GM12874 (cell line): ENCODE measurements around the gene ZNF831.

Experiments used
- CTCF ChIP-seq: IDR thresholded peaks from 2 replicates; pipeline ENCODE4 v1.5.1; 2011; ENCODE audit warnings: low read depth, mild to moderate bottlenecking, control low read depth, low read length, moderate library complexity; ENCODE audit not compliant: insufficient read depth

Gene ZNF831

GRCh38 chr20:59170406-59171349 lies 7.1 kb downstream of the ZNF831 start:
- no peak for TF ChIP-seq CTCF

GRCh38 chr20:59171986-59172385 lies 8.4 kb downstream of the ZNF831 start:
- no peak for TF ChIP-seq CTCF

- TF ChIP-seq CTCF: no peak
Observed at GRCh38 chr20:59173938-59174491, 10.4 kb downstream of the ZNF831 start.

- no peak for TF ChIP-seq CTCF
Observed at GRCh38 chr20:59175002-59175401, 11.4 kb downstream of the ZNF831 start.

GRCh38 chr20:59175861-59176260 lies 12.2 kb downstream of the ZNF831 start:
- no peak for TF ChIP-seq CTCF

DNA sequence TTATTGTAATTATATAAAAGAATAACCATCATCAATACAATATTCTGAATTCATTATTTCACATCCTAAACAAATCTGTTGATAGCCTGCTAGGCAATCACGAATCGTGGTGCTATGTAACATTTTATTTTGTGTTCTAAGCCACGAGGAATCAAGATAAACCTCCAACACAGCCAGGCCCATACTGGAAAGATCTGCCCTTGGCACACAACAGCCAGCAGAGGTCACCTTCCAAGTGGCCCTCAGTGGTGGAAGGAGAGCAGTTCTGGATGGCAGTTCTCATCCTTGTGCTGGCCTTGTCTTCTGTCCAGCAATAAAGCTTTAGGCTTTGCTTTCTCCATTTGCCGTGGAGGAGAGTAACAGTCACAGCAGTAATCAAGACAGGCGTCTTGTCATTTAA lies 13.2 kb downstream of the ZNF831 start:
- TF ChIP-seq CTCF: no peak

DNA sequence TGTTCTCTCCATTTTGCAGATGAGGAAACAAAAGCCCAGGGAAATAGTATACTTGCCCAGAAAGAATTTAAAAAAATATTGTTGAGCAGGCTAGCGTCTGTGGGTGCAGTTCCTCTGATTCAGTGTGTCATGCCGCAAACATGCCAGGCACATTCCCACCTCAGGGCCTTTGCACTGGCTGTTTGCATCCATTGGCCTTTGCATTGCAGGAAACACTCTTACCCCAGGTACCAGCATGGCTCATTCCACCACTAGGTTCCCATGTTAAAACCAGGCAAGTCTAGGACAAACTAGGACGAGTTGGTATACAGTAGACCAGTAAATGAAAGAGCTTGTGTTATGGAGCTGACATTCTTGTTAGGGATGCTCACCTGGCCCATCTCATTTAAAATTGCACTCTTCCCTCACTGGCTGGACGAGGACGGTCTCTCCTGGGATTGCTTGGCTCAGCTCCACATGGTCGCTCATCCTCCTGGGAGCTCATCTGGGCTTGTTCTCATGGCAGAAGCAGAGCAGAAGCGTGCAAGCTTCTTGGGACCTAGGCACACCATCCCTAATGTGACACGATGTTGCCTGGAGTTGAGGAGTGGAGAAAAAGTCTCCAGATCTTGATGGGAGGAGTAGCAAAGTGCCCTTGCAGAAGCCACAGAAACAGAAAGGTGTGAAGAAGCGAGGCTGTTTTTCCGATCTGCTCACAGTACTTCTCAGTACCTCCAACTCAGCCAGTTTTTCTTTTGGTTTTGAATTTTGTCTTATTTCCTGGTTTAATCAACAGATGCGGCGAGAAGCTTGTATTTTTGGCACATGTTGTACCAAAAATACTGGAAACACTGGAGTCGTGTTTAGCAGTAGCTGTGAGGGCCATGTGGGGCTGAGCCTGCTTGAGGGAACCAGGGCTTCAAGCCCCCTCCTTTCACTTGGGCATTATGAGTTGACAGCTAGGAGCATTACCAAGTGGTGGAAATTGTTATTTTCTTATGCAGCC lies 13.9 kb downstream of the ZNF831 start:
- no peak for TF ChIP-seq CTCF
